Astrocyte (in vitro differentiated cells and primary cell): ENCODE measurements around the gene HOXA5. TPM values are rescaled to one million over a fixed set of nuclear protein-coding genes. Genes with fewer than 3 reads are reported as not detected.
A peak's percentile ranks its signal among the peaks of the same experiment; 100 is the strongest.

ENCODE experiments used
- DNase-seq: peaks from one replicate; pipeline ENCODE4 v3.0.0-alpha.2; 2010; ENCODE audit warnings: low read depth
- FAIRE-seq: peaks from 2 replicates; lab custom pipeline; 2011; peaks lifted over from hg19 to GRCh38; lab: Jason Lieb, UNC
- H2AFZ ChIP-seq: 2 replicates; pipeline ENCODE4 v1.6.0; 2012; ENCODE audit warnings: low read depth, low read length, inconsistent platforms
- H3K27ac ChIP-seq: 2 replicates; pipeline ENCODE4 v1.5.1; 2011; ENCODE audit warnings: low read depth, low read length, inconsistent platforms
- H3K27me3 ChIP-seq: 2 replicates; pipeline ENCODE4 v1.6.0; 2011; ENCODE audit warnings: low read length, inconsistent platforms; ENCODE audit not compliant: insufficient read depth
- H3K36me3 ChIP-seq: 2 replicates; pipeline ENCODE4 v1.5.1; 2011; ENCODE audit warnings: low read length, inconsistent platforms; ENCODE audit not compliant: insufficient read depth
- H3K4me1 ChIP-seq: 2 replicates; pipeline ENCODE4 v1.5.1; 2011; ENCODE audit warnings: low read length, inconsistent platforms; ENCODE audit not compliant: insufficient read depth
- H3K4me2 ChIP-seq: 2 replicates; pipeline ENCODE4 v1.6.0; 2012; ENCODE audit warnings: low read length, inconsistent platforms
- H3K4me3 ChIP-seq: 2 replicates; pipeline ENCODE4 v1.5.1; 2011; ENCODE audit warnings: low read depth, mild to moderate bottlenecking, low read length, inconsistent platforms; ENCODE audit not compliant: insufficient read depth
- H3K79me2 ChIP-seq: 2 replicates; pipeline ENCODE4 v1.6.0; 2012; ENCODE audit warnings: mild to moderate bottlenecking, low read length, inconsistent platforms; ENCODE audit not compliant: insufficient read depth
- H3K9ac ChIP-seq: 2 replicates; pipeline ENCODE4 v1.6.0; 2012; ENCODE audit warnings: mild to moderate bottlenecking, low read length, inconsistent platforms
- H3K9me3 ChIP-seq: 2 replicates; pipeline ENCODE4 v1.5.1; 2012; ENCODE audit warnings: low read depth, mild to moderate bottlenecking, low read length, inconsistent platforms; ENCODE audit not compliant: insufficient read depth
- H4K20me1 ChIP-seq: 2 replicates; pipeline ENCODE4 v1.6.0; 2012; ENCODE audit warnings: low read length, inconsistent platforms; ENCODE audit not compliant: insufficient read depth
- H3K27ac Mint-ChIP-seq: one replicate; pipeline ENCODE4 v1.8.0; 2021; ENCODE audit warnings: mild to moderate bottlenecking, mixed read lengths; ENCODE audit not compliant: unreplicated experiment
- H3K27me3 Mint-ChIP-seq: one replicate; pipeline ENCODE4 v1.8.0; 2021; ENCODE audit warnings: low read depth, mixed read lengths; ENCODE audit not compliant: unreplicated experiment
- H3K36me3 Mint-ChIP-seq: one replicate; pipeline ENCODE4 v1.8.0; 2021; ENCODE audit warnings: low read depth, mixed read lengths; ENCODE audit not compliant: unreplicated experiment
- H3K4me1 Mint-ChIP-seq: one replicate; pipeline ENCODE4 v1.8.0; 2021; ENCODE audit warnings: low read depth, mixed read lengths; ENCODE audit not compliant: unreplicated experiment
- H3K4me3 Mint-ChIP-seq: one replicate; pipeline ENCODE4 v1.8.0; 2021; ENCODE audit warnings: mild to moderate bottlenecking, moderate library complexity, mixed read lengths; ENCODE audit not compliant: unreplicated experiment
- H3K9me3 Mint-ChIP-seq: one replicate; pipeline ENCODE4 v1.8.0; 2021; ENCODE audit warnings: mild to moderate bottlenecking, mixed read lengths; ENCODE audit not compliant: unreplicated experiment
- CTCF ChIP-seq: IDR thresholded peaks from 2 replicates; pipeline ENCODE4 v1.5.1; 2011; ENCODE audit warnings: low read depth, mild to moderate bottlenecking, inconsistent platforms, low read length, moderate library complexity; ENCODE audit not compliant: insufficient read depth
- EZH2 ChIP-seq: IDR thresholded peaks from 2 replicates; pipeline ENCODE4 v1.6.1; 2012; ENCODE audit warnings: mild to moderate bottlenecking, low read length, inconsistent platforms; ENCODE audit not compliant: insufficient read depth
- total RNA-seq: library from RNA; stranded (reverse); gene quantifications from 2 replicates; pipeline ENCODE4 v1.2.1, GENCODE V29; 2021

The HOXA5 gene
- total RNA-seq, 1 donor from 2014 or later: not detected

GRCh38 chr7:27159266-27160144 lies 16.0 kb upstream of the HOXA5 start:
- no peak overlapping the region for H3K4me3 ChIP-seq
- Mint-ChIP-seq H3K4me3 (peak overlapping the region; percentile 30), H3K4me1 (no peaks in the 10 kb centered on the region), H3K27ac (no peak overlapping the region), H3K27me3 (peaks cover 82% of the 10 kb centered on the region), H3K36me3 (no peaks in the 10 kb centered on the region), H3K9me3 (peaks cover 32% of the 10 kb centered on the region)
- H3K79me2 ChIP-seq: no peaks in the 10 kb centered on the region
- no peak for FAIRE-seq
- H3K4me2 ChIP-seq: no peak overlapping the region
- no peak overlapping the region for H3K27ac ChIP-seq
- no peaks in the 10 kb centered on the region for H4K20me1 ChIP-seq
- H3K9me3 ChIP-seq: peaks cover 8% of the 10 kb centered on the region
- no peaks in the 10 kb centered on the region for H3K36me3 ChIP-seq
- H3K27me3 ChIP-seq: peaks cover 92% of the 10 kb centered on the region
- DNase-seq: no peak
- TF ChIP-seq CTCF (no peak), EZH2 (no peak)
- H3K9ac ChIP-seq: no peak overlapping the region
- no peak overlapping the region for H2AFZ ChIP-seq
- H3K4me1 ChIP-seq: peaks cover 3% of the 10 kb centered on the region

- TF ChIP-seq EZH2 (peak; percentile 31), CTCF (no peak)
- Histone ChIP-seq H3K79me2 (no peaks in the 10 kb centered on the region), H3K27me3 (peaks cover 92% of the 10 kb centered on the region), H3K9ac (no peak overlapping the region), H3K36me3 (no peaks in the 10 kb centered on the region), H3K4me1 (peaks cover 3% of the 10 kb centered on the region), H3K9me3 (peaks cover 12% of the 10 kb centered on the region), H3K4me3 (no peak overlapping the region), H3K27ac (no peak overlapping the region), H4K20me1 (no peaks in the 10 kb centered on the region), H3K4me2 (no peak overlapping the region), H2AFZ (no peak overlapping the region)
- Mint-ChIP-seq H3K4me3 (no peak overlapping the region), H3K9me3 (peaks cover 33% of the 10 kb centered on the region), H3K4me1 (no peaks in the 10 kb centered on the region), H3K27ac (peak overlapping the region; percentile 47), H3K36me3 (no peaks in the 10 kb centered on the region), H3K27me3 (peaks cover 84% of the 10 kb centered on the region)
- DNase-seq (no peak), FAIRE-seq (no peak)
Measured at GRCh38 chr7:27158436-27159265, 15.2 kb upstream of the HOXA5 start.
